GM21619 (cell line): ENCODE data around the gene SPN.
"Not testable (repeated sequence)": the region's sequence is repeated elsewhere in the genome, so short reads cannot be mapped to it uniquely, and the experiment has no call there.

ENCODE experiments used
- ATAC-seq: cut with Tn5 transposase; IDR thresholded peaks from one replicate; pipeline ENCODE4 v1.9.1; 2021; ENCODE audit not compliant: unreplicated experiment

SPN gene

GRCh38 chr16:29663016-29663806 lies at the start of gene SPN:
Gene SPN, plus strand, starts transcription at chr16:29663247. Its CDS starts 482 bp downstream, at chr16:29663729.
- no peak for ATAC-seq

GRCh38 chr16:29613307-29614057 lies 49.6 kb upstream of the SPN start:
- not testable (repeated sequence) for ATAC-seq

- not testable (repeated sequence) for ATAC-seq
These were observed 48.2 kb upstream of the SPN start for GRCh38 chr16:29614691-29615314.

GRCh38 chr16:29616127-29616526 lies 46.9 kb upstream of the SPN start:
- ATAC-seq, result not testable (repeated sequence)

- ATAC-seq, result not testable (repeated sequence)
These were observed 42.5 kb upstream of the SPN start for GRCh38 chr16:29620591-29620990.

GRCh38 chr16:29622738-29623137 lies 40.3 kb upstream of the SPN start:
- ATAC-seq, result not testable (repeated sequence)

- ATAC-seq, result not testable (repeated sequence)
These were observed 39.8 kb upstream of the SPN start for GRCh38 chr16:29623253-29623652.

- not testable (repeated sequence) for ATAC-seq
These were observed 37.9 kb upstream of the SPN start for GRCh38 chr16:29625114-29625513.

GRCh38 chr16:29626778-29627331 lies 36.2 kb upstream of the SPN start:
- peak; percentile 61 for ATAC-seq

GRCh38 chr16:29627661-29628075 lies 35.4 kb upstream of the SPN start:
- peak; percentile 59 for ATAC-seq

GRCh38 chr16:29628707-29629106 lies 34.3 kb upstream of the SPN start:
- not testable (repeated sequence) for ATAC-seq

GRCh38 chr16:29629318-29629717 lies 33.7 kb upstream of the SPN start:
- not testable (repeated sequence) for ATAC-seq

- ATAC-seq, result not testable (repeated sequence)
These were observed 31.4 kb upstream of the SPN start for GRCh38 chr16:29631658-29632057.

- not testable (repeated sequence) for ATAC-seq
These were observed 27.1 kb upstream of the SPN start for GRCh38 chr16:29635902-29636301.

GRCh38 chr16:29636368-29636767 lies 26.7 kb upstream of the SPN start:
- ATAC-seq, result not testable (repeated sequence)

GRCh38 chr16:29638751-29639150 lies 24.3 kb upstream of the SPN start:
- not testable (repeated sequence) for ATAC-seq

- ATAC-seq, result no peak
These were observed 21.5 kb upstream of the SPN start for GRCh38 chr16:29641561-29641960.

GRCh38 chr16:29643596-29643995 lies 19.5 kb upstream of the SPN start:
- no peak for ATAC-seq

- ATAC-seq, result peak; percentile 53
These were observed 18.6 kb upstream of the SPN start for GRCh38 chr16:29644338-29644857.

GRCh38 chr16:29644973-29645693 lies 17.9 kb upstream of the SPN start:
- peak; percentile 38 for ATAC-seq
